ENCODE results near the gene CPLX3. TPM values are rescaled to one million over a fixed set of nuclear protein-coding genes. Genes with fewer than 3 reads are reported as not detected.

CPLX3 gene
- total and polyA plus RNA-seq, 2 donors (not counting 1 experiment from before 2014, with no cell fraction given): not detected

DNA sequence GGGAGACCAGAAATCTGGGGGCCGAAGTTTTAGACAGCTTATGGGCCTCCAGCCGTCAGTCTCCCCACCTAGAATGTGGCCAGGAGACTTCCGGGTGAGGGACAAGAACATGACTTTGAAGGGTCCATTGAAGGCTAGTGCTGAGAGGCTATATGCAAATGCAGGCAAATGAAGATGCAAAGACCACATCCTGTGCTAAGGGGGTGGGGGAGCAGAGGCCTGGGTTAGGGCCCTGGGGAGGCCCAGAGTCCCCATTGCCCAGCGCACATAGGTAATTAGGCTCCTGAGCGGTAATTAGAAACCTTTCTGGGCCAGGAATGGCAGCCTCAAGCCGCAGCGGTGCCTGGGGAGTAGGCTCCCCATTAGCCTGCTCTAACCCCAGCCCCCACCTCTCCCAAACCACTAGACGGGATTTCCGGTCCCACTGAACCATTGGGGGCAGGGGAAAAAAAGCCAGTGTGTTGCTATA lies 37.7 kb upstream of the CPLX3 start:
- Histone ChIP-seq H3K4me1 (ENCODE audit: control insufficient read depth, extremely low read depth, insufficient read depth, low read length) (peaks cover 69% of the 10 kb centered on the region), H4K20me1 (ENCODE audit: control insufficient read depth, extremely low read depth, insufficient read depth, low read length) (no peaks in the 10 kb centered on the region)

DNA sequence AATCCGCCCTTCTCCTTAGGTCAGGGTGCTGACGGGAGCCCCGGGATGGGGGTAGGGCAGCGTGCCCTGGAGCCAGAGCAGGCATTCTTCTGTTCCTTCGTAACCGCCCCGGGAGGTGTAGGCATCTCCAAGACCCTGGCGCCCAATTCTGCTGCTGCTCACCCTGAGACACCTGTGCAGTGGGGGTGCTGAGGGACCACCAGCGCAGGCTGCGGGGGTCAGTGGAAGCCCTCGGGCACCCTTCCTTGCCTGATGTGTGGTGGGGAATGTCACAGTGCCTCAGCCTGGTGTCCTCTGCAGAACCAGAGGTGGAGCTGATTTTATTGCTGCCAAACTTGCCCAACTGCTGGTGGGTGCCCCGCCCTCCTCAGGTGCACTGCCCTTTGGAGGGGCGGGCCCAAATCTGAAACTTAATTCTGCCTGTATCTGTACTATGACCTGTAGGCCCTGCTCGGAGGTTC lies 37.2 kb upstream of the CPLX3 start:
- Histone ChIP-seq H3K9ac (ENCODE audit: insufficient read depth, low read length) (no peak overlapping the region), H3K4me2 (ENCODE audit: extremely low read depth, insufficient read depth, low read length) (no peak overlapping the region), H3K27ac (ENCODE audit: insufficient read depth, low read length) (peak overlapping the region; percentile 59), H3K27me3 (ENCODE audit: control insufficient read depth, insufficient read depth, low read length) (no peaks in the 10 kb centered on the region), H3K9me3 (ENCODE audit: control insufficient read depth, insufficient read depth, low read depth, low read length) (no peaks in the 10 kb centered on the region), H3K4me3 (replicated peaks in 1 of 4; ENCODE audit: control extremely low read depth in 1 of 4, insufficient read depth in 1 of 4, low read depth in 3 of 4, low read length in 4 of 4) (no peak overlapping the region), H4K20me1 (ENCODE audit: control insufficient read depth, extremely low read depth, insufficient read depth, low read length) (no peaks in the 10 kb centered on the region), H3K79me2 (ENCODE audit: control insufficient read depth, insufficient read depth, low read length) (peaks cover 79% of the 10 kb centered on the region), H3K36me3 (ENCODE audit: control insufficient read depth, insufficient read depth, low read length) (no peaks in the 10 kb centered on the region), H2AFZ (ENCODE audit: low read length) (no peak overlapping the region), H3K4me1 (ENCODE audit: control insufficient read depth, extremely low read depth, insufficient read depth, low read length) (peaks cover 64% of the 10 kb centered on the region)
- DNase-seq (ENCODE audit: low read depth in 2 of 2): no peak
- TF ChIP-seq, protein P1, sequence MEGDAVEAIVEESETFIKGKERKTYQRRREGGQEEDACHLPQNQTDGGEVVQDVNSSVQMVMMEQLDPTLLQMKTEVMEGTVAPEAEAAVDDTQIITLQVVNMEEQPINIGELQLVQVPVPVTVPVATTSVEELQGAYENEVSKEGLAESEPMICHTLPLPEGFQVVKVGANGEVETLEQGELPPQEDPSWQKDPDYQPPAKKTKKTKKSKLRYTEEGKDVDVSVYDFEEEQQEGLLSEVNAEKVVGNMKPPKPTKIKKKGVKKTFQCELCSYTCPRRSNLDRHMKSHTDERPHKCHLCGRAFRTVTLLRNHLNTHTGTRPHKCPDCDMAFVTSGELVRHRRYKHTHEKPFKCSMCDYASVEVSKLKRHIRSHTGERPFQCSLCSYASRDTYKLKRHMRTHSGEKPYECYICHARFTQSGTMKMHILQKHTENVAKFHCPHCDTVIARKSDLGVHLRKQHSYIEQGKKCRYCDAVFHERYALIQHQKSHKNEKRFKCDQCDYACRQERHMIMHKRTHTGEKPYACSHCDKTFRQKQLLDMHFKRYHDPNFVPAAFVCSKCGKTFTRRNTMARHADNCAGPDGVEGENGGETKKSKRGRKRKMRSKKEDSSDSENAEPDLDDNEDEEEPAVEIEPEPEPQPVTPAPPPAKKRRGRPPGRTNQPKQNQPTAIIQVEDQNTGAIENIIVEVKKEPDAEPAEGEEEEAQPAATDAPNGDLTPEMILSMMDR (conservative IDR thresholded peaks at IDR 0.05 in 1 of 2, IDR thresholded peaks at IDR 0.05 in 1 of 2; ENCODE audit: low read depth in 1 of 2, low read length in 2 of 2): no peak
- TF ChIP-seq EZH2 (IDR thresholded peaks at IDR 0.05; ENCODE audit: low read length, missing control alignments): no peak

More for the DNA sequence above, 37.7 kb upstream of the CPLX3 start:
- Histone ChIP-seq H3K9ac (ENCODE audit: insufficient read depth, low read length) (no peak overlapping the region), H3K27ac (ENCODE audit: insufficient read depth, low read length) (peak overlapping the region; percentile 45), H2AFZ (ENCODE audit: low read length) (no peak overlapping the region), H3K36me3 (ENCODE audit: control insufficient read depth, insufficient read depth, low read length) (no peaks in the 10 kb centered on the region), H3K27me3 (ENCODE audit: control insufficient read depth, insufficient read depth, low read length) (no peaks in the 10 kb centered on the region), H3K9me3 (ENCODE audit: control insufficient read depth, insufficient read depth, low read depth, low read length) (no peaks in the 10 kb centered on the region), H3K4me2 (ENCODE audit: extremely low read depth, insufficient read depth, low read length) (no peak overlapping the region), H3K4me3 (replicated peaks in 1 of 4; ENCODE audit: control extremely low read depth in 1 of 4, insufficient read depth in 1 of 4, low read depth in 3 of 4, low read length in 4 of 4) (no peak overlapping the region), H3K79me2 (ENCODE audit: control insufficient read depth, insufficient read depth, low read length) (peaks cover 83% of the 10 kb centered on the region)
- TF ChIP-seq EZH2 (IDR thresholded peaks at IDR 0.05; ENCODE audit: low read length, missing control alignments): no peak
- TF ChIP-seq, protein P1 (conservative IDR thresholded peaks at IDR 0.05 in 1 of 2, IDR thresholded peaks at IDR 0.05 in 1 of 2; ENCODE audit: low read depth in 1 of 2, low read length in 2 of 2): no peak
- no peak for DNase-seq (ENCODE audit: low read depth in 2 of 2)

DNA sequence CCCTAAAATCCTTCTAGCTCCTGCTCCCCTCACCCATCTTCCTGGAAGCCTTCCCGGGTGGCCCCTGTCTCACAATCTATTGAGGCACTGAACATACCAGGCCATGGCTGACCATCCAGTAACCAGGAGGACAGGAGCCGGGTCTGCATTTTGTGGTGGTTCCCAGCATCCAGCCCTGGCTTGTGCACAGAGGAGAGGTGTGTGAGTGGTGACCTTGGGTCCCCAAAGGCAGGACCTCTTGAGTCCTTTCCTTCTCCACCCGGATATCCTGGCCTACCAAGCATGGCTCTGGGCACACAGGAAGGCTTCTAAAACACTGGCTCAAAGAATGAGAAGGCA lies 36.7 kb upstream of the CPLX3 start:
- Histone ChIP-seq H3K9me3 (ENCODE audit: control insufficient read depth, insufficient read depth, low read depth, low read length) (no peaks in the 10 kb centered on the region), H3K9ac (ENCODE audit: insufficient read depth, low read length) (peak overlapping the region; percentile 20), H3K79me2 (ENCODE audit: control insufficient read depth, insufficient read depth, low read length) (peaks cover 79% of the 10 kb centered on the region), H3K4me3 (replicated peaks in 1 of 4; ENCODE audit: control extremely low read depth in 1 of 4, insufficient read depth in 1 of 4, low read depth in 3 of 4, low read length in 4 of 4) (no peak overlapping the region), H3K4me2 (ENCODE audit: extremely low read depth, insufficient read depth, low read length) (peak overlapping the region; percentile 23), H4K20me1 (ENCODE audit: control insufficient read depth, extremely low read depth, insufficient read depth, low read length) (no peaks in the 10 kb centered on the region), H3K4me1 (ENCODE audit: control insufficient read depth, extremely low read depth, insufficient read depth, low read length) (peaks cover 59% of the 10 kb centered on the region), H3K36me3 (ENCODE audit: control insufficient read depth, insufficient read depth, low read length) (no peaks in the 10 kb centered on the region), H3K27ac (ENCODE audit: insufficient read depth, low read length) (peak overlapping the region; percentile 59), H2AFZ (ENCODE audit: low read length) (no peak overlapping the region), H3K27me3 (ENCODE audit: control insufficient read depth, insufficient read depth, low read length) (no peaks in the 10 kb centered on the region)
- TF ChIP-seq, protein P1 (conservative IDR thresholded peaks at IDR 0.05 in 1 of 2, IDR thresholded peaks at IDR 0.05 in 1 of 2; ENCODE audit: low read depth in 1 of 2, low read length in 2 of 2): no peak
- TF ChIP-seq EZH2 (IDR thresholded peaks at IDR 0.05; ENCODE audit: low read length, missing control alignments): no peak
- no peak for DNase-seq (ENCODE audit: low read depth in 2 of 2)

Measured in fibroblast of lung (primary cell).